Neural progenitor cell (in vitro differentiated cells): ENCODE data around the gene ATP6V0E1. TPM values are rescaled to one million over a fixed set of nuclear protein-coding genes. Genes with fewer than 3 reads are reported as not detected.
A peak's percentile ranks its signal among the peaks of the same experiment; 100 is the strongest.

Experiments
- DNase-seq: peaks from one replicate; pipeline ENCODE4 v3.0.0-alpha.2; 2016; ENCODE audit warnings: low spot score
- H2AFZ ChIP-seq: fragments of 200-600 bp; sonication (generic); replicated peaks from 2 replicates; pipeline ENCODE4 v1.6.1; 2016; ENCODE audit warnings: antibody characterized with exemption
- H3F3A ChIP-seq: fragments of 200-600 bp; sonication (generic); 2 replicates; pipeline ENCODE4 v1.6.1; 2016; ENCODE audit warnings: antibody characterized with exemption, low read depth
- H3K27ac ChIP-seq: fragments of 200-600 bp; sonication (generic); 2 replicates; pipeline ENCODE4 v1.5.1; 2016; ENCODE audit warnings: mild to moderate bottlenecking
- H3K27me3 ChIP-seq: fragments of 200-600 bp; sonication (generic); 2 replicates; pipeline ENCODE4 v1.6.1; 2016; ENCODE audit warnings: mild to moderate bottlenecking, moderate library complexity
- H3K36me3 ChIP-seq: fragments of 200-600 bp; sonication (generic); 2 replicates; pipeline ENCODE4 v1.5.1; 2016
- H3K4me1 ChIP-seq: fragments of 200-600 bp; sonication (generic); 2 replicates; pipeline ENCODE4 v1.6.1; 2016; ENCODE audit warnings: mixed run types
- H3K4me2 ChIP-seq: fragments of 200-600 bp; sonication (generic); 2 replicates; pipeline ENCODE4 v1.6.1; 2016
- H3K4me3 ChIP-seq: fragments of 200-600 bp; sonication (generic); 2 replicates; pipeline ENCODE4 v1.5.1; 2016
- H3K79me2 ChIP-seq: fragments of 200-600 bp; sonication (generic); 2 replicates; pipeline ENCODE4 v1.6.1; 2016; ENCODE audit warnings: low read depth
- H3K9ac ChIP-seq: fragments of 200-600 bp; sonication (generic); 2 replicates; pipeline ENCODE4 v1.6.1; 2016
- H3K9me3 ChIP-seq: fragments of 200-600 bp; sonication (generic); 2 replicates; pipeline ENCODE4 v1.5.1; 2016; ENCODE audit warnings: low read depth
- H4K20me1 ChIP-seq: fragments of 200-600 bp; sonication (generic); 2 replicates; pipeline ENCODE4 v1.6.1; 2016; ENCODE audit warnings: low read depth
- H3K27ac Mint-ChIP-seq: 3 replicates; pipeline ENCODE4 v1.8.0; 2021; ENCODE audit warnings: mixed read lengths
- H3K27me3 Mint-ChIP-seq: 2 replicates; pipeline ENCODE4 v1.8.0; 2022; ENCODE audit warnings: low read depth, mild to moderate bottlenecking, inconsistent platforms, moderate library complexity, mixed read lengths; ENCODE audit not compliant: insufficient read depth
- H3K36me3 Mint-ChIP-seq: 3 replicates; pipeline ENCODE4 v1.8.0; 2021; ENCODE audit warnings: mixed read lengths
- H3K4me1 Mint-ChIP-seq: 3 replicates; pipeline ENCODE4 v1.8.0; 2021; ENCODE audit warnings: mixed read lengths
- H3K4me3 Mint-ChIP-seq: 3 replicates; pipeline ENCODE4 v1.8.0; 2021; ENCODE audit warnings: mild to moderate bottlenecking, moderate library complexity, mixed read lengths
- H3K9me3 Mint-ChIP-seq: 3 replicates; pipeline ENCODE4 v1.8.0; 2020; ENCODE audit warnings: mixed read lengths
- EZH2 ChIP-seq: fragments of 200-600 bp; sonication (generic); IDR thresholded peaks from 2 replicates; pipeline ENCODE4 v1.6.1; 2017; ENCODE audit warnings: antibody characterized with exemption, mild to moderate bottlenecking, moderate library complexity
- EZH2phosphoT487 ChIP-seq: fragments of 200-600 bp; sonication (generic); IDR thresholded peaks from 2 replicates; pipeline ENCODE4 v1.6.1; 2017; ENCODE audit warnings: antibody characterized with exemption
- total RNA-seq: library from RNA; depleted of rRNA; stranded (reverse); fragments of >200 nt; gene quantifications from 2 replicates; pipeline ENCODE4 v1.2.3, GENCODE V29; 2015; ENCODE audit warnings: low replicate concordance
- TF ChIP-seq, protein P1 (sequence below): fragments of 200-600 bp; sonication (generic); IDR thresholded peaks from 2 replicates; pipeline ENCODE4 v1.5.1; 2017; ENCODE audit warnings: antibody characterized with exemption, mild to moderate bottlenecking

The ATP6V0E1 gene
- total RNA-seq, 1 donor from 2014 or later = 72.4 TPM

DNA sequence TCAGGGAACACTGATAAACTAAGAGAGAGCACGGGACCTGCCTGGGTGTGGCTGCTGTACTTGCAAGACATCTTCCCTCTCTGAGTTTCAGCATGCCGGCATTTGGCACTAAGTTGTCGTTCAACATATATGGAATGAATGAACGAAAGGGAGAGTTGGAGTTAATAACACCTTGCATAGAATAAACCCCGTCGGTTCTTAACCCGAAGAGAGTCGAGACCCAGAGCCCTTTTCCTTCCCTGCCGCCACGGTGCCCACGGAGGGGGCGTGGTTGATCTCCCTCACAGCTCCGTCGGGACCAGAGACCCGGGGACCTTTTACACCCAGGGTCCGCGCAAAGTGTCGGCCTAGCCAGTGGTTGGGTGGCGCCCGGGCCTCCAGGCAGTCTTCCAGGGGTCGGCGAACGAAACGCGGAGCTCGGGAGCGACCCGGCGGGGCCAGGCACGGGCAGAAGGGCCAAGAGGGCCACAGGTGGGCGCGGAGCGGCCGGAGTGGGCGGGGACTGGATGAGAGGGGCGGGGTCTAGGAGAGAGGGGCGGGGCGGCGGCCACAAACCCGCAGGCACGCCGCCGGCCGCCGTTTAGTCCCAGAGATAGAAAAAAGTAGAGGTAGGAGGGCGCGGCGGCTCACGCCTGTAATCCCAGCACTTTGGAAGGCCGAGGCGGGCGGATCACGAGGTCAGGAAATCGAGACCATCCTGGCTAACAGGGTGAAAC lies 25.1 kb upstream of the ATP6V0E1 start:
- Histone ChIP-seq H3K27ac (no peak overlapping the region), H3K27me3 (peaks cover 21% of the 10 kb centered on the region), H3K79me2 (peaks cover 12% of the 10 kb centered on the region), H3K4me2 (peak overlapping the region; percentile 91), H2AFZ (peak overlapping the region; percentile 95), H3F3A (peaks cover 7% of the 10 kb centered on the region), H3K36me3 (no peaks in the 10 kb centered on the region), H3K4me3 (peak overlapping the region; percentile 85), H3K9me3 (no peaks in the 10 kb centered on the region), H3K4me1 (peaks cover 3% of the 10 kb centered on the region), H4K20me1 (no peaks in the 10 kb centered on the region), H3K9ac (no peak overlapping the region)
- TF ChIP-seq EZH2 = peak; percentile 25
- TF ChIP-seq, protein P1, sequence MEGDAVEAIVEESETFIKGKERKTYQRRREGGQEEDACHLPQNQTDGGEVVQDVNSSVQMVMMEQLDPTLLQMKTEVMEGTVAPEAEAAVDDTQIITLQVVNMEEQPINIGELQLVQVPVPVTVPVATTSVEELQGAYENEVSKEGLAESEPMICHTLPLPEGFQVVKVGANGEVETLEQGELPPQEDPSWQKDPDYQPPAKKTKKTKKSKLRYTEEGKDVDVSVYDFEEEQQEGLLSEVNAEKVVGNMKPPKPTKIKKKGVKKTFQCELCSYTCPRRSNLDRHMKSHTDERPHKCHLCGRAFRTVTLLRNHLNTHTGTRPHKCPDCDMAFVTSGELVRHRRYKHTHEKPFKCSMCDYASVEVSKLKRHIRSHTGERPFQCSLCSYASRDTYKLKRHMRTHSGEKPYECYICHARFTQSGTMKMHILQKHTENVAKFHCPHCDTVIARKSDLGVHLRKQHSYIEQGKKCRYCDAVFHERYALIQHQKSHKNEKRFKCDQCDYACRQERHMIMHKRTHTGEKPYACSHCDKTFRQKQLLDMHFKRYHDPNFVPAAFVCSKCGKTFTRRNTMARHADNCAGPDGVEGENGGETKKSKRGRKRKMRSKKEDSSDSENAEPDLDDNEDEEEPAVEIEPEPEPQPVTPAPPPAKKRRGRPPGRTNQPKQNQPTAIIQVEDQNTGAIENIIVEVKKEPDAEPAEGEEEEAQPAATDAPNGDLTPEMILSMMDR = no peak
- Mint-ChIP-seq H3K27me3 (peaks cover 2% of the 10 kb centered on the region), H3K4me1 (peaks cover 13% of the 10 kb centered on the region), H3K27ac (peak overlapping the region; percentile 69), H3K36me3 (peaks cover 2% of the 10 kb centered on the region), H3K9me3 (no peaks in the 10 kb centered on the region), H3K4me3 (peak overlapping the region; percentile 92)
- peak; percentile 87 for DNase-seq

DNA sequence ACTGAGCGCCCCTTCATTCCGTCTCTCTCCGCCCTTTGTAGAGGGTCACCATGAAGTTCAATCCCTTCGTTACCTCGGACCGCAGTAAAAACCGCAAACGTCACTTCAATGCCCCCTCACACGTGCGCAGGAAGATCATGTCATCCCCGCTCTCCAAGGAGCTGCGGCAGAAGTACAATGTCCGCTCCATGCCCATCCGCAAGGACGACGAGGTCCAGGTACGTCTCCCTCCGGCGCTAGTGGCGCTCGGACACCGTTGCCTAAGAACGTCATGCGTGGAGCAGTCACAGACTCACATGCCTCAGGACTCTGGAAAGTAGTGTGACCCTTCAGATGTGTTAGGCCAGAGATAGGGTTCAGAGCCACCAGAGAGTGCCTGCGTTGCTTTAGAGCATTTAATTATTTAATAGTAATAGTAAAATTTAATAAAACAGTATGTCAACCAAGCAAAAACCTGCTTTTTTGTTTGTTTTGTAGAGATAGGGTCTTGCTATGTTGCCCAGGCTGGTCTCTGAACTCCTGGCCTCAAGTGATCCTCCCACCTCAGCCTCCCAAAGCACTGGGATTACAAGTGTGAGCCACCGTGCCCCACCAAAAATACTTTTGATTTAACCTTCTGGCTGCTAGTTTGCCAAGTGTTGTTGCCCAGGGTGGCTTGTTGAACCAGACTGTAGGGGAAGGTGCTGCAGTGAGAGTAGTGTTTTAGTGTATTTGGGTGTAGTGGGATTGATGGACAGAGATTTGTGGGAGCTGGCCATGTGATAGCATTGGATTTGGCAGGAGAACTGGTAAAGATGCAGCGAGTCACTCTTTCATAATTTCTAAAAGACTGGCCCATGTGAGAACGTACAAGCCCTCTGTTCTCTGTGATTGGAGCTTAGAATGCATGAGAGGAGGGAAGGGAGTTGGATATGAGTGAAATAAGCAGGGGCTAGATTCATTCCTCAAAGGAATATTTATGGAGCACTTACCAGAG lies 23.5 kb upstream of the ATP6V0E1 start:
- TF ChIP-seq, protein P1 = no peak
- H3K4me2 ChIP-seq = peak overlapping the region; percentile 91
- no peaks in the 10 kb centered on the region for H3K9me3 Mint-ChIP-seq
- no peaks in the 10 kb centered on the region for H4K20me1 ChIP-seq
- H3K27ac Mint-ChIP-seq = peak overlapping the region; percentile 7
- H3K4me1 ChIP-seq = peaks cover 3% of the 10 kb centered on the region
- H3F3A ChIP-seq = peaks cover 7% of the 10 kb centered on the region
- no peaks in the 10 kb centered on the region for H3K36me3 ChIP-seq
- no peaks in the 10 kb centered on the region for H3K9me3 ChIP-seq
- H3K9ac ChIP-seq = peak overlapping the region; percentile 90
- peaks cover 4% of the 10 kb centered on the region for H3K36me3 Mint-ChIP-seq
- peaks cover 12% of the 10 kb centered on the region for H3K79me2 ChIP-seq
- H3K27me3 Mint-ChIP-seq = peaks cover 2% of the 10 kb centered on the region
- peak overlapping the region; percentile 92 for H3K4me3 Mint-ChIP-seq
- H3K4me3 ChIP-seq = peak overlapping the region; percentile 85
- peaks cover 13% of the 10 kb centered on the region for H3K4me1 Mint-ChIP-seq
- DNase-seq = no peak
- no peak overlapping the region for H3K27ac ChIP-seq
- peaks cover 21% of the 10 kb centered on the region for H3K27me3 ChIP-seq
- H2AFZ ChIP-seq = peak overlapping the region; percentile 95

DNA sequence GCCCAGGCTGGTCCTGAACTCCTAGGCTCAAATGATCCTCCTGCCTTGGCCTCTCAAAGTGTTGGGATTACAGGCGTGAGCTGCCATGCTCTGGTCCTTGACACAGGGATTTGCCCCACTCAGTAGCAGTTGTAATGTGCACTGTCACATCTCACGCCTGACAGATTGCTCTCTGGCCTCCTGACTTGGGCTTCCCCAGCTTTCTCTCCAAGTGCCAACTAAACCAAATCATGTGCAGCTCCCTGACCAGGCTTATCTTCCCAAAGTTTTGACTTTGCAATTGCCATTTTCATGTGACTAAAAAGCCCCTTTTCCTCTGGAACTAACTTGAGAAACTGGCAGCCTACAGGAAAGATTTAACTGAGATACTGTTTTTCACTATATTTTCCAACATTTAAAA lies 13.7 kb upstream of the ATP6V0E1 start:
- Mint-ChIP-seq H3K9me3 (no peaks in the 10 kb centered on the region), H3K36me3 (peaks cover 2% of the 10 kb centered on the region), H3K27me3 (peaks cover 2% of the 10 kb centered on the region), H3K4me1 (no peaks in the 10 kb centered on the region), H3K27ac (no peak overlapping the region), H3K4me3 (no peak overlapping the region)
- Histone ChIP-seq H4K20me1 (no peaks in the 10 kb centered on the region), H3K27ac (no peak overlapping the region), H3F3A (no peaks in the 10 kb centered on the region), H3K9ac (no peak overlapping the region), H3K79me2 (no peaks in the 10 kb centered on the region), H3K4me3 (no peak overlapping the region), H2AFZ (no peak overlapping the region), H3K4me2 (no peak overlapping the region), H3K36me3 (no peaks in the 10 kb centered on the region), H3K27me3 (no peaks in the 10 kb centered on the region), H3K4me1 (no peaks in the 10 kb centered on the region), H3K9me3 (no peaks in the 10 kb centered on the region)
- no peak for DNase-seq
- TF ChIP-seq, protein P1 = no peak
- no peak for TF ChIP-seq EZH2phosphoT487
- TF ChIP-seq EZH2 = no peak
